Cardiac fibroblast (primary cell): ENCODE data around the gene NR2F2.

Experiments
- DNase-seq, 2 donors: peaks; one replicate each; pipeline versions ENCODE4 v3.0.0 to v3.0.0-alpha.2; 2010; ENCODE audit warnings: low read depth in 2 of 2
- H3K4me3 ChIP-seq, 2 donors: replicated peaks in 1 of 2; 1 replicate in 1 of 2; 2 replicates in 1 of 2; pipeline ENCODE4 v1.5.1; 2011; ENCODE audit warnings: low read depth in 2 of 2, low read length in 2 of 2, mild to moderate bottlenecking in 2 of 2, moderate library complexity in 1 of 2
- CTCF ChIP-seq: IDR thresholded peaks from one replicate; pipeline ENCODE4 v1.5.1; 2011; ENCODE audit warnings: low read depth, mild to moderate bottlenecking, low read length, inconsistent platforms

Gene NR2F2

GRCh38 chr15:96331144-96331944, 844 bp downstream of the NR2F2 start:
- TF ChIP-seq CTCF = no peak
- peak overlapping the region; percentile 83 to 92 for H3K4me3 ChIP-seq
- peak; percentile 65 to 81 for DNase-seq

GRCh38 chr15:96331945-96332636, 1.6 kb downstream of the NR2F2 start:
- DNase-seq = peak; percentile 54 to 66
- no peak for TF ChIP-seq CTCF
- H3K4me3 ChIP-seq = peak overlapping the region; percentile 83 to 92

- peak; percentile 36 to 48 for DNase-seq
- peak overlapping the region; percentile 83 to 92 for H3K4me3 ChIP-seq
- no peak for TF ChIP-seq CTCF
Observed at GRCh38 chr15:96332637-96333121, 2.2 kb downstream of the NR2F2 start.

- no peak for TF ChIP-seq CTCF
- peak overlapping the region; percentile 83 to 92 for H3K4me3 ChIP-seq
- peak; percentile 47 to 63 for DNase-seq
Observed at GRCh38 chr15:96333131-96334016, 2.9 kb downstream of the NR2F2 start.

GRCh38 chr15:96334017-96334704, 3.7 kb downstream of the NR2F2 start:
- peak overlapping the region; percentile 83 to 92 for H3K4me3 ChIP-seq
- peak in 1 of 2 donors; percentile 40 for DNase-seq
- no peak for TF ChIP-seq CTCF
